Erythroblast (primary cell): ENCODE results near the gene CMKLR1.

ENCODE experiments used
- GATA1 ChIP-seq: IDR thresholded peaks from 2 replicates; pipeline ENCODE4 v1.6.1; 2011; ENCODE audit warnings: low read depth, mild to moderate bottlenecking, control low read depth, low read length, moderate library complexity
- POLR2A ChIP-seq: IDR thresholded peaks from 2 replicates; pipeline ENCODE4 v1.6.1; 2011; ENCODE audit warnings: mild to moderate bottlenecking, low read length

- no peak for TF ChIP-seq POLR2A
- no peak for TF ChIP-seq GATA1
These were observed 98.9 kb downstream of the CMKLR1 start for GRCh38 chr12:108240027-108240785.
